D721Med (cell line): ENCODE measurements around the gene CHRNG.

ENCODE experiments used
- DNase-seq: peaks from one replicate; pipeline ENCODE4 v3.0.0; 2011; ENCODE audit warnings: low spot score; ENCODE audit not compliant: insufficient read length
- FAIRE-seq: peaks from 2 replicates; lab custom pipeline; 2011; peaks lifted over from hg19 to GRCh38; lab: Jason Lieb, UNC
- CTCF ChIP-seq: IDR thresholded peaks from 2 replicates; pipeline ENCODE4 v1.5.1; 2012; ENCODE audit warnings: mild to moderate bottlenecking, control low read depth; ENCODE audit not compliant: insufficient read depth; ENCODE audit errors: missing control alignments

CHRNG gene

GRCh38 chr2:232578626-232579025 lies 39.1 kb downstream of the CHRNG start:
- no peak for TF ChIP-seq CTCF
- FAIRE-seq (no peak), DNase-seq (no peak)

- FAIRE-seq (no peak), DNase-seq (no peak)
- TF ChIP-seq CTCF, result no peak
Measured at GRCh38 chr2:232580648-232580981, 41.1 kb downstream of the CHRNG start.

- no peak for TF ChIP-seq CTCF
- FAIRE-seq (no peak), DNase-seq (no peak)
Measured at GRCh38 chr2:232581725-232582124, 42.2 kb downstream of the CHRNG start.

- DNase-seq, result no peak
- no peak for TF ChIP-seq CTCF
Measured at GRCh38 chr2:232584238-232584637, 44.7 kb downstream of the CHRNG start.

GRCh38 chr2:232586943-232587505 lies 47.5 kb downstream of the CHRNG start:
- FAIRE-seq (no peak), DNase-seq (no peak)
- TF ChIP-seq CTCF, result no peak

More at GRCh38 chr2:232584238-232584637, 44.7 kb downstream of the CHRNG start:
- no peak for FAIRE-seq

GRCh38 chr2:232587512-232587911 lies 48.0 kb downstream of the CHRNG start:
- no peak for TF ChIP-seq CTCF
- FAIRE-seq (no peak), DNase-seq (no peak)

- no peak for FAIRE-seq
- no peak for TF ChIP-seq CTCF
- no peak for DNase-seq
Measured at GRCh38 chr2:232588031-232588430, 48.5 kb downstream of the CHRNG start.
